Neural cell (in vitro differentiated cells): Measurements from ENCODE around the gene ZNF774. TPM values are rescaled to one million over a fixed set of nuclear protein-coding genes. Genes with fewer than 3 reads are reported as not detected.

ENCODE experiments used
- H2AFZ ChIP-seq: fragments of 200-600, 300-800 bp; sonication (generic), shearing (Covaris generic); 2 replicates; pipeline ENCODE4 v1.6.0; 2014; ENCODE audit warnings: low read depth, mild to moderate bottlenecking, antibody characterized with exemption, low read length, moderate library complexity
- H3F3A ChIP-seq: fragments of 200-600 bp; shearing (Covaris generic); 2 replicates; pipeline ENCODE4 v1.6.1; 2016; ENCODE audit warnings: mild to moderate bottlenecking, moderate library complexity, mixed read lengths, antibody characterized with exemption, low read length; ENCODE audit not compliant: insufficient read depth, poor library complexity, severe bottlenecking
- H3K27ac ChIP-seq: fragments of 200-600, 300-800 bp; sonication (generic), shearing (Covaris generic); 2 replicates; pipeline ENCODE4 v1.5.1; 2014; ENCODE audit warnings: mild to moderate bottlenecking, low read length, moderate library complexity
- H3K27me3 ChIP-seq: fragments of 300-800, 200-600 bp; sonication (generic), shearing (Covaris generic); 2 replicates; pipeline ENCODE4 v1.6.0; 2014; ENCODE audit warnings: mild to moderate bottlenecking, low read depth, low read length, moderate library complexity; ENCODE audit not compliant: insufficient read depth
- H3K36me3 ChIP-seq: fragments of 300-800, 200-600 bp; sonication (generic), shearing (Covaris generic); 2 replicates; pipeline ENCODE4 v1.5.1; 2014; ENCODE audit warnings: mild to moderate bottlenecking, antibody characterized with exemption, low read length, moderate library complexity; ENCODE audit not compliant: insufficient read depth
- H3K4me2 ChIP-seq: fragments of 300-800, 200-600 bp; sonication (generic), shearing (Covaris generic); 2 replicates; pipeline ENCODE4 v1.6.0; 2014; ENCODE audit warnings: mild to moderate bottlenecking, low read length
- H3K4me3 ChIP-seq: fragments of 300-800, 200-600 bp; sonication (generic), shearing (Covaris generic); 2 replicates; pipeline ENCODE4 v1.5.1; 2014; ENCODE audit warnings: mild to moderate bottlenecking, low read length, moderate library complexity
- H3K79me2 ChIP-seq: fragments of 200-600 bp; shearing (Covaris generic); replicated peaks from 2 replicates; pipeline ENCODE4 v1.6.0; 2014; ENCODE audit warnings: mild to moderate bottlenecking, low read length, moderate library complexity; ENCODE audit not compliant: insufficient read depth
- H3K9ac ChIP-seq: fragments of 300-800, 200-600 bp; sonication (generic), shearing (Covaris generic); 2 replicates; pipeline ENCODE4 v1.6.1; 2016; ENCODE audit warnings: mild to moderate bottlenecking, low read length, mixed read lengths
- H3K9me2 ChIP-seq: fragments of 200-600 bp; shearing (Covaris generic); 2 replicates; pipeline ENCODE4 v1.6.1; 2016; ENCODE audit warnings: mild to moderate bottlenecking, low read length, mixed read lengths; ENCODE audit not compliant: insufficient read depth
- H3K9me3 ChIP-seq: fragments of 200-600, 300-800 bp; sonication (generic), shearing (Covaris generic); 2 replicates; pipeline ENCODE4 v1.6.1; 2016; ENCODE audit warnings: mild to moderate bottlenecking, mixed run types, low read length, moderate library complexity, mixed read lengths
- H4K20me1 ChIP-seq: fragments of 200-600 bp; shearing (Covaris generic); 2 replicates; pipeline ENCODE4 v1.6.1; 2016; ENCODE audit warnings: mild to moderate bottlenecking, mixed run types; ENCODE audit not compliant: insufficient read depth
- CTCF ChIP-seq: fragments of 450-650 bp; IDR thresholded peaks from 2 replicates; pipeline ENCODE4 v1.5.1; 2014; ENCODE audit warnings: antibody characterized with exemption, mild to moderate bottlenecking, moderate library complexity; ENCODE audit not compliant: poor library complexity, severe bottlenecking
- EP300 ChIP-seq: fragments of 450-650 bp; conservative IDR thresholded peaks from 2 replicates; pipeline ENCODE4 v1.6.1; 2014; ENCODE audit warnings: antibody characterized with exemption, mild to moderate bottlenecking, moderate library complexity; ENCODE audit not compliant: poor library complexity, severe bottlenecking
- EZH2 ChIP-seq: fragments of 200-600, 300-800 bp; shearing (Covaris generic), sonication (generic); IDR thresholded peaks from 2 replicates; pipeline ENCODE4 v1.6.1; 2014; ENCODE audit warnings: antibody characterized with exemption, low read length, borderline replicate concordance, mild to moderate bottlenecking; ENCODE audit not compliant: insufficient read depth, poor library complexity, severe bottlenecking
- MXI1 ChIP-seq: fragments of 450-650 bp; conservative IDR thresholded peaks from 2 replicates; pipeline ENCODE4 v1.6.1; 2014; ENCODE audit warnings: antibody characterized with exemption, mild to moderate bottlenecking; ENCODE audit not compliant: poor library complexity, severe bottlenecking
- POLR2AphosphoS5 ChIP-seq: IDR thresholded peaks from 2 replicates; pipeline ENCODE4 v1.6.1; 2012
- RAD21 ChIP-seq: fragments of 450-650 bp; conservative IDR thresholded peaks from 2 replicates; pipeline ENCODE4 v1.6.1; 2014; ENCODE audit warnings: antibody characterized with exemption, mild to moderate bottlenecking, moderate library complexity
- REST ChIP-seq: IDR thresholded peaks from 2 replicates; pipeline ENCODE4 v1.6.1; 2012; ENCODE audit warnings: borderline replicate concordance
- SMC3 ChIP-seq: fragments of 450-650 bp; conservative IDR thresholded peaks from 2 replicates; pipeline ENCODE4 v1.6.1; 2014; ENCODE audit warnings: antibody characterized with exemption, mild to moderate bottlenecking, moderate library complexity; ENCODE audit not compliant: poor library complexity
- TAF1 ChIP-seq: IDR thresholded peaks from 2 replicates; pipeline ENCODE4 v1.6.1; 2012; ENCODE audit warnings: low read depth
- polyA plus RNA-seq: library from polyadenylated mRNA; depleted of rRNA; stranded (reverse); fragments of >200 nt; gene quantifications from 2 replicates; pipeline ENCODE4 v1.2.3, GENCODE V29; 2014

ZNF774 gene
- polyA plus RNA-seq, 1 donor from 2014 or later: 6.8 TPM

- no peaks in the 10 kb centered on the region for H3F3A ChIP-seq
- H3K79me2 ChIP-seq: no peaks in the 10 kb centered on the region
- H3K9ac ChIP-seq: no peak overlapping the region
- H4K20me1 ChIP-seq: no peaks in the 10 kb centered on the region
- H3K27ac ChIP-seq: no peak overlapping the region
- H3K27me3 ChIP-seq: no peaks in the 10 kb centered on the region
- H3K4me2 ChIP-seq: no peak overlapping the region
- no peaks in the 10 kb centered on the region for H3K36me3 ChIP-seq
- H3K4me3 ChIP-seq: no peak overlapping the region
- H3K9me2 ChIP-seq: no peaks in the 10 kb centered on the region
- no peak overlapping the region for H2AFZ ChIP-seq
- no peak for TF ChIP-seq POLR2AphosphoS5
- no peak for TF ChIP-seq CTCF
- no peak for TF ChIP-seq SMC3
- no peak for TF ChIP-seq TAF1
- no peak for TF ChIP-seq EZH2
- TF ChIP-seq MXI1: no peak
- TF ChIP-seq REST: no peak
- TF ChIP-seq RAD21: no peak
- TF ChIP-seq EP300: no peak
- H3K9me3 ChIP-seq: no peaks in the 10 kb centered on the region
These were observed 13.5 kb downstream of the ZNF774 start for GRCh38 chr15:90365414-90366055.

DNA sequence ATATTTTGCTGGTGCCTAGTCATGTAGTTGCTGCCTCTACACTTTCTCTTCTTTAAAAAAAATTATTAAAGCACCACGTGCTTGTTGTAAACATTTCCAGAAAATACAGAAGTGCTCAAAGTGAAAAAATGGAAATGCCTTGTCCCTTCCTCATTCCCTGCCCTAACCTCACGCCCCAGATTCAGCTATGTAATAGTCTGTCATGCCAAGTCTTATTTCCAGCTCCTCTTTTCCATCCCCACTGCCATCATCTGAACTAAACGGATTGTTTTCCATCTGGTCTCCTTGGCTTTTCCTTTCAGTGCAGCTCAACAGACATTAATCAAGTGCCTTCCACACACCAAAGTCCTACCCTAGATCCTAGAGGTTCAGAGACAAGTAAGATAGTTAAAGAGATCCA, 15.5 kb downstream of the ZNF774 start:
- H3K9ac ChIP-seq: no peak overlapping the region
- H3K27ac ChIP-seq: no peak overlapping the region
- no peaks in the 10 kb centered on the region for H3K9me3 ChIP-seq
- TF ChIP-seq POLR2AphosphoS5 (no peak), RAD21 (no peak), CTCF (no peak), TAF1 (no peak), SMC3 (no peak), REST (no peak), EP300 (no peak), EZH2 (no peak), MXI1 (no peak)
- no peaks in the 10 kb centered on the region for H3F3A ChIP-seq
- no peaks in the 10 kb centered on the region for H4K20me1 ChIP-seq
- no peaks in the 10 kb centered on the region for H3K79me2 ChIP-seq
- no peak overlapping the region for H2AFZ ChIP-seq
- H3K4me2 ChIP-seq: no peak overlapping the region
- no peaks in the 10 kb centered on the region for H3K9me2 ChIP-seq
- H3K27me3 ChIP-seq: no peaks in the 10 kb centered on the region
- H3K36me3 ChIP-seq: no peaks in the 10 kb centered on the region
- no peak overlapping the region for H3K4me3 ChIP-seq
